GM23338 (cell line): ENCODE data around the gene ZNF611. TPM values are rescaled to one million over a fixed set of nuclear protein-coding genes. Genes with fewer than 3 reads are reported as not detected.

Experiments
- ATAC-seq: fragments of 200-7000 bp; cut with Tn5 transposase; 3 replicates; pipeline ENCODE4 v1.9.1; 2020
- DNase-seq: peaks from one replicate; pipeline ENCODE4 v3.0.0-alpha.2; 2015; ENCODE audit warnings: low spot score
- H2AFZ ChIP-seq: fragments of 200-600 bp; sonication (generic); 2 replicates; pipeline ENCODE4 v1.8.0; 2016; ENCODE audit warnings: antibody characterized with exemption, mild to moderate bottlenecking, moderate library complexity
- H3F3A ChIP-seq: fragments of 200-600 bp; sonication (generic); replicated peaks from 2 replicates; pipeline ENCODE4 v1.8.0; 2017; ENCODE audit warnings: antibody characterized with exemption, mixed run types, low read depth
- H3K27ac ChIP-seq: fragments of 200-600 bp; sonication (generic); 2 replicates; pipeline ENCODE4 v1.6.1; 2016; ENCODE audit warnings: low read depth
- H3K27me3 ChIP-seq: fragments of 200-600 bp; sonication (generic); 2 replicates; pipeline ENCODE4 v1.8.0; 2016; ENCODE audit warnings: mild to moderate bottlenecking, mixed run types, moderate library complexity; ENCODE audit not compliant: insufficient read depth
- H3K36me3 ChIP-seq: fragments of 200-600 bp; sonication (generic); 2 replicates; pipeline ENCODE4 v1.8.0; 2016; ENCODE audit warnings: mild to moderate bottlenecking; ENCODE audit not compliant: insufficient read depth
- H3K4me1 ChIP-seq: fragments of 200-600 bp; sonication (generic); 2 replicates; pipeline ENCODE4 v1.8.0; 2016; ENCODE audit warnings: mild to moderate bottlenecking, moderate library complexity; ENCODE audit not compliant: insufficient read depth
- H3K4me2 ChIP-seq: fragments of 200-600 bp; sonication (generic); 2 replicates; pipeline ENCODE4 v1.7.1; 2017; ENCODE audit warnings: mixed run types
- H3K4me3 ChIP-seq: fragments of 200-600 bp; sonication (generic); 2 replicates; pipeline ENCODE4 v1.6.1; 2016; ENCODE audit warnings: mixed run types
- H3K79me2 ChIP-seq: fragments of 200-600 bp; sonication (generic); replicated peaks from 2 replicates; pipeline ENCODE4 v1.8.0; 2017; ENCODE audit warnings: mild to moderate bottlenecking; ENCODE audit not compliant: insufficient read depth
- H3K9me2 ChIP-seq: fragments of 200-600 bp; sonication (generic); 2 replicates; pipeline ENCODE4 v1.8.0; 2017; ENCODE audit not compliant: insufficient read depth
- H4K20me1 ChIP-seq: fragments of 200-600 bp; sonication (generic); replicated peaks from 2 replicates; pipeline ENCODE4 v1.8.0; 2017; ENCODE audit warnings: mild to moderate bottlenecking; ENCODE audit not compliant: insufficient read depth
- H3K27ac Mint-ChIP-seq: 2 replicates; pipeline ENCODE4 v1.8.0; 2020; ENCODE audit warnings: inconsistent platforms, mild to moderate bottlenecking, moderate library complexity, mixed read lengths
- H3K27me3 Mint-ChIP-seq: 3 replicates; pipeline ENCODE4 v1.8.0; 2022; ENCODE audit warnings: low read depth, mild to moderate bottlenecking, moderate library complexity, mixed read lengths, inconsistent platforms; ENCODE audit not compliant: insufficient read depth, poor library complexity
- H3K36me3 Mint-ChIP-seq: 3 replicates; pipeline ENCODE4 v1.8.0; 2021; ENCODE audit warnings: low read depth, mild to moderate bottlenecking, inconsistent platforms, moderate library complexity, mixed read lengths
- H3K4me1 Mint-ChIP-seq: 3 replicates; pipeline ENCODE4 v1.8.0; 2020; ENCODE audit warnings: mild to moderate bottlenecking, inconsistent platforms, mixed read lengths
- H3K4me3 Mint-ChIP-seq: 3 replicates; pipeline ENCODE4 v1.8.0; 2021; ENCODE audit warnings: moderate library complexity, mild to moderate bottlenecking, inconsistent platforms, mixed read lengths
- H3K9me3 Mint-ChIP-seq: 3 replicates; pipeline ENCODE4 v1.8.0; 2020; ENCODE audit warnings: moderate library complexity, mild to moderate bottlenecking, inconsistent platforms, mixed read lengths
- CREB1 ChIP-seq: fragments of 250-450 bp; sonication (Bioruptor Pico); IDR thresholded peaks from 2 replicates; pipeline ENCODE4 v1.5.0; 2020; ENCODE audit warnings: low read depth, mild to moderate bottlenecking, moderate library complexity
- EZH2 ChIP-seq: fragments of 200-600 bp; sonication (generic); IDR thresholded peaks from one replicate; pipeline ENCODE4 v1.8.0; 2017; ENCODE audit warnings: antibody characterized with exemption, mild to moderate bottlenecking, low read depth; ENCODE audit not compliant: unreplicated experiment
- JUNB ChIP-seq: IDR thresholded peaks from one replicate; pipeline ENCODE4 v1.6.1; 2016; ENCODE audit warnings: antibody characterized with exemption; ENCODE audit not compliant: unreplicated experiment
- NANOG ChIP-seq: IDR thresholded peaks from 2 replicates; pipeline ENCODE4 v1.6.1; 2016; ENCODE audit warnings: antibody characterized with exemption, borderline replicate concordance
- STAT1 ChIP-seq: IDR thresholded peaks from one replicate; pipeline ENCODE4 v1.6.1; 2016; ENCODE audit warnings: antibody characterized with exemption; ENCODE audit not compliant: unreplicated experiment
- ZNF331 ChIP-seq: fragments of 250-450 bp; sonication (Bioruptor Pico); IDR thresholded peaks from 2 replicates; pipeline ENCODE4 v1.5.0; 2020; ENCODE audit warnings: low read depth, mild to moderate bottlenecking, moderate library complexity
- polyA plus RNA-seq: library from polyadenylated mRNA; unstranded; fragments of >200 nt; fragmentation: Nextera tagmentation; extraction: Ambion mirVana; gene quantifications from 2 replicates; pipeline ENCODE4 v1.2.1, GENCODE V29; 2016
- total RNA-seq: library from RNA; depleted of rRNA; stranded (reverse); fragments of >200 nt; shearing (Covaris generic); gene quantifications from 2 replicates; pipeline ENCODE4 v1.2.3, GENCODE V29; 2014
- TF ChIP-seq, protein P1 (sequence below): IDR thresholded peaks from 2 replicates; pipeline ENCODE4 v1.6.1; 2016; ENCODE audit warnings: antibody characterized with exemption
- TF ChIP-seq, protein P2 (sequence below): fragments of 250-450 bp; sonication (Bioruptor Pico); IDR thresholded peaks from 2 replicates; pipeline ENCODE4 v1.5.0; 2020; ENCODE audit warnings: mild to moderate bottlenecking, moderate library complexity

ZNF611 gene
- total and polyA plus RNA-seq, 2 experiments from 2014 or later: 5.3 to 16.4 TPM

DNA sequence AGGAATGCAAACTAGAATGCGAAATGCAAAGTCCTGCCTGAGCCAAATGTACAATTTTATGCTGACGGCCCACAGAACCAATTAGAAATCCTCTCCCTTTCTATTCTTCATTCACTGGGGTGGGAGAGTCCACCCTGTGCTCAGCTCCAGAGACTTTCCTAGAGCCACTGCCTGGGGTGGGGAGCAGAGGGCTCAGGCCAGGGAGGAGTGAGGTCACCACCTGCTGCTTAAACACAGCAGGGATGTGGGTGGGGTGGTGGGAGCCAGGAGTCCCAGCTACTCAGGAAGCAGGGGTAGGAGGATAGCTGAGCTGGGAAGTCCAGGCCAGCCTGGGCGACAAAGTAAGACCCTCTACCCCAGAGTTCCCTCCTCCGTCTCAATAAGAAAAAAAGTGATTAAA is 69.8 kb downstream of the ZNF611 start:
- Histone ChIP-seq H2AFZ (no peak overlapping the region), H3K36me3 (no peaks in the 10 kb centered on the region)
- H3K36me3 Mint-ChIP-seq: peaks cover 2% of the 10 kb centered on the region; the same call in 2 of the 3 replicates

DNA sequence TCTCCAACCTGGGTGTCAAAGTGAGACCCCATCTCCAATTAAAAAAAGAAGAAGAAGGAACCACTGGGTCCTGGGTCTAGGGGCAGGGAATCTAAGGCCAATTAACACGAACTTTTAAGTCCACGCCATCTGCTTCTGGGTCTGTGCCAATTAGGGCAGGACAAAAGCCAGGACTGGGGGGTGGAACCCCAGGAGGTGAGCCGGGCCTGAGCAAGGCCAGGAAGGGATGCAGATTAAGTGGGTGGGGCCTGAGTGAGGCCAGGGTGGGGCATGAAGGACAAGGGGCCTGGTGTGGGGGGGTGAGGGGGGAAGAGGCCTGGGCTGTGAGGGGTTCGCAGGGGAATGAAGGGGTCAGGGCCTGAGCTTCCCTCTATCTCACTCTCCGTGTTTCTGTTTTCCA is 70.4 kb downstream of the ZNF611 start:
- no peaks in the 10 kb centered on the region for H3K27me3 ChIP-seq
- peaks cover 28% of the 10 kb centered on the region for H3K4me1 Mint-ChIP-seq
- DNase-seq (peak; percentile 39), ATAC-seq (peak; percentile 91)
- H3K79me2 ChIP-seq: no peaks in the 10 kb centered on the region
- no peaks in the 10 kb centered on the region for H3K9me2 ChIP-seq
- H4K20me1 ChIP-seq: no peaks in the 10 kb centered on the region; the same call in 1 of the 2 replicates
- H3K27ac Mint-ChIP-seq: peak overlapping the region; percentile 71; the same call in 1 of the 2 replicates
- H3K27me3 Mint-ChIP-seq: peaks cover 2% of the 10 kb centered on the region
- 0 out of 2 replicates have a peak overlapping the region, but pooled peaks have one; percentile 63 for H2AFZ ChIP-seq
- no peaks in the 10 kb centered on the region for H3K36me3 ChIP-seq
- H3K27ac ChIP-seq: no peak overlapping the region
- H3F3A ChIP-seq: no peaks in the 10 kb centered on the region
- H3K36me3 Mint-ChIP-seq: peaks cover 2% of the 10 kb centered on the region; the same call in 1 of the 3 replicates
- H3K4me3 Mint-ChIP-seq: no peak overlapping the region
- TF ChIP-seq, protein P1, sequence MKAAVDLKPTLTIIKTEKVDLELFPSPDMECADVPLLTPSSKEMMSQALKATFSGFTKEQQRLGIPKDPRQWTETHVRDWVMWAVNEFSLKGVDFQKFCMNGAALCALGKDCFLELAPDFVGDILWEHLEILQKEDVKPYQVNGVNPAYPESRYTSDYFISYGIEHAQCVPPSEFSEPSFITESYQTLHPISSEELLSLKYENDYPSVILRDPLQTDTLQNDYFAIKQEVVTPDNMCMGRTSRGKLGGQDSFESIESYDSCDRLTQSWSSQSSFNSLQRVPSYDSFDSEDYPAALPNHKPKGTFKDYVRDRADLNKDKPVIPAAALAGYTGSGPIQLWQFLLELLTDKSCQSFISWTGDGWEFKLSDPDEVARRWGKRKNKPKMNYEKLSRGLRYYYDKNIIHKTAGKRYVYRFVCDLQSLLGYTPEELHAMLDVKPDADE: no peak
- TF ChIP-seq JUNB: no peak
- TF ChIP-seq CREB1 (CRISPR knock-in tag): no peak
- no peak for TF ChIP-seq EZH2
- peak overlapping the region; percentile 48; the same call in 1 of the 2 replicates for H3K4me2 ChIP-seq
- peaks cover 16% of the 10 kb centered on the region for H3K4me1 ChIP-seq
- no peak overlapping the region for H3K4me3 ChIP-seq
- no peaks in the 10 kb centered on the region; the same call in 2 of the 3 replicates for H3K9me3 Mint-ChIP-seq

More for the DNA sequence above, 69.8 kb downstream of the ZNF611 start:
- ATAC-seq: peak; percentile 63
- no peak overlapping the region; the same call in 1 of the 2 replicates for H3K4me2 ChIP-seq
- no peak overlapping the region for H3K27ac ChIP-seq
- Mint-ChIP-seq H3K27me3 (peaks cover 2% of the 10 kb centered on the region), H3K4me3 (no peak overlapping the region), H3K27ac (peak overlapping the region; percentile 71; the same call in 1 of the 2 replicates), H3K4me1 (peaks cover 28% of the 10 kb centered on the region), H3K9me3 (no peaks in the 10 kb centered on the region)
- H3K27me3 ChIP-seq: no peaks in the 10 kb centered on the region
- DNase-seq: no peak
- TF ChIP-seq CREB1 (CRISPR knock-in tag) (no peak), ZNF331 (CRISPR knock-in tag) (no peak), STAT1 (no peak), NANOG (no peak), EZH2 (no peak), JUNB (no peak)
- H3F3A ChIP-seq: no peaks in the 10 kb centered on the region
- H4K20me1 ChIP-seq: no peaks in the 10 kb centered on the region; the same call in 1 of the 2 replicates
- H3K9me2 ChIP-seq: no peaks in the 10 kb centered on the region
- no peaks in the 10 kb centered on the region for H3K79me2 ChIP-seq
- H3K4me1 ChIP-seq: peaks cover 16% of the 10 kb centered on the region
- no peak overlapping the region for H3K4me3 ChIP-seq

DNA sequence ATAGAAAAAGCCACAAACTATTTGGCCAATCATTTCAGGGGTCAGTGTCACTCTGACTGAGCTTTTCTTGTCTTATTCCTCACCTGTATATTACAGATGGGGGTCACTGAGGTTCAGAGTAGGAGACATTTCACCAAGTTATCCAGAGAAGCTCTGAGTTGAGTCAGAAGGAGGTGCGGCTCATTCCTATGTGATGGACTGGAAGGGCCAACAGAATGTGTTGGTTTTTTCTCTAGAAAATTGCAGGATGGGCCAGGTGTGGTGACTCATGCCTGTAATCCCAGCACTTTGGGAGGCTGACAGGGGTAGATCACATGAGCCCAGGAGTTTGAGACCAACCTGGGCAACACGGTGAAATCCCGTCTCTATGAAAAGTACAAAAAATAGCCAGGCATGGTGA is 72.2 kb downstream of the ZNF611 start:
- Histone ChIP-seq H3K9me2 (no peaks in the 10 kb centered on the region), H3K4me2 (no peak overlapping the region), H3K4me3 (no peak overlapping the region), H2AFZ (no peak overlapping the region), H3K4me1 (peaks cover 15% of the 10 kb centered on the region), H4K20me1 (no peaks in the 10 kb centered on the region; the same call in 1 of the 2 replicates), H3K27me3 (no peaks in the 10 kb centered on the region), H3K36me3 (no peaks in the 10 kb centered on the region), H3K27ac (no peak overlapping the region), H3F3A (no peaks in the 10 kb centered on the region), H3K79me2 (no peaks in the 10 kb centered on the region)
- no peak for ATAC-seq
- DNase-seq: no peak
- Mint-ChIP-seq H3K4me1 (peaks cover 19% of the 10 kb centered on the region), H3K36me3 (peaks cover 8% of the 10 kb centered on the region), H3K4me3 (no peak overlapping the region), H3K9me3 (peaks cover 2% of the 10 kb centered on the region; the same call in 1 of the 3 replicates), H3K27me3 (peaks cover 2% of the 10 kb centered on the region), H3K27ac (no peak overlapping the region)
- TF ChIP-seq JUNB: no peak
- TF ChIP-seq, protein P1: no peak
- TF ChIP-seq, protein P2, sequence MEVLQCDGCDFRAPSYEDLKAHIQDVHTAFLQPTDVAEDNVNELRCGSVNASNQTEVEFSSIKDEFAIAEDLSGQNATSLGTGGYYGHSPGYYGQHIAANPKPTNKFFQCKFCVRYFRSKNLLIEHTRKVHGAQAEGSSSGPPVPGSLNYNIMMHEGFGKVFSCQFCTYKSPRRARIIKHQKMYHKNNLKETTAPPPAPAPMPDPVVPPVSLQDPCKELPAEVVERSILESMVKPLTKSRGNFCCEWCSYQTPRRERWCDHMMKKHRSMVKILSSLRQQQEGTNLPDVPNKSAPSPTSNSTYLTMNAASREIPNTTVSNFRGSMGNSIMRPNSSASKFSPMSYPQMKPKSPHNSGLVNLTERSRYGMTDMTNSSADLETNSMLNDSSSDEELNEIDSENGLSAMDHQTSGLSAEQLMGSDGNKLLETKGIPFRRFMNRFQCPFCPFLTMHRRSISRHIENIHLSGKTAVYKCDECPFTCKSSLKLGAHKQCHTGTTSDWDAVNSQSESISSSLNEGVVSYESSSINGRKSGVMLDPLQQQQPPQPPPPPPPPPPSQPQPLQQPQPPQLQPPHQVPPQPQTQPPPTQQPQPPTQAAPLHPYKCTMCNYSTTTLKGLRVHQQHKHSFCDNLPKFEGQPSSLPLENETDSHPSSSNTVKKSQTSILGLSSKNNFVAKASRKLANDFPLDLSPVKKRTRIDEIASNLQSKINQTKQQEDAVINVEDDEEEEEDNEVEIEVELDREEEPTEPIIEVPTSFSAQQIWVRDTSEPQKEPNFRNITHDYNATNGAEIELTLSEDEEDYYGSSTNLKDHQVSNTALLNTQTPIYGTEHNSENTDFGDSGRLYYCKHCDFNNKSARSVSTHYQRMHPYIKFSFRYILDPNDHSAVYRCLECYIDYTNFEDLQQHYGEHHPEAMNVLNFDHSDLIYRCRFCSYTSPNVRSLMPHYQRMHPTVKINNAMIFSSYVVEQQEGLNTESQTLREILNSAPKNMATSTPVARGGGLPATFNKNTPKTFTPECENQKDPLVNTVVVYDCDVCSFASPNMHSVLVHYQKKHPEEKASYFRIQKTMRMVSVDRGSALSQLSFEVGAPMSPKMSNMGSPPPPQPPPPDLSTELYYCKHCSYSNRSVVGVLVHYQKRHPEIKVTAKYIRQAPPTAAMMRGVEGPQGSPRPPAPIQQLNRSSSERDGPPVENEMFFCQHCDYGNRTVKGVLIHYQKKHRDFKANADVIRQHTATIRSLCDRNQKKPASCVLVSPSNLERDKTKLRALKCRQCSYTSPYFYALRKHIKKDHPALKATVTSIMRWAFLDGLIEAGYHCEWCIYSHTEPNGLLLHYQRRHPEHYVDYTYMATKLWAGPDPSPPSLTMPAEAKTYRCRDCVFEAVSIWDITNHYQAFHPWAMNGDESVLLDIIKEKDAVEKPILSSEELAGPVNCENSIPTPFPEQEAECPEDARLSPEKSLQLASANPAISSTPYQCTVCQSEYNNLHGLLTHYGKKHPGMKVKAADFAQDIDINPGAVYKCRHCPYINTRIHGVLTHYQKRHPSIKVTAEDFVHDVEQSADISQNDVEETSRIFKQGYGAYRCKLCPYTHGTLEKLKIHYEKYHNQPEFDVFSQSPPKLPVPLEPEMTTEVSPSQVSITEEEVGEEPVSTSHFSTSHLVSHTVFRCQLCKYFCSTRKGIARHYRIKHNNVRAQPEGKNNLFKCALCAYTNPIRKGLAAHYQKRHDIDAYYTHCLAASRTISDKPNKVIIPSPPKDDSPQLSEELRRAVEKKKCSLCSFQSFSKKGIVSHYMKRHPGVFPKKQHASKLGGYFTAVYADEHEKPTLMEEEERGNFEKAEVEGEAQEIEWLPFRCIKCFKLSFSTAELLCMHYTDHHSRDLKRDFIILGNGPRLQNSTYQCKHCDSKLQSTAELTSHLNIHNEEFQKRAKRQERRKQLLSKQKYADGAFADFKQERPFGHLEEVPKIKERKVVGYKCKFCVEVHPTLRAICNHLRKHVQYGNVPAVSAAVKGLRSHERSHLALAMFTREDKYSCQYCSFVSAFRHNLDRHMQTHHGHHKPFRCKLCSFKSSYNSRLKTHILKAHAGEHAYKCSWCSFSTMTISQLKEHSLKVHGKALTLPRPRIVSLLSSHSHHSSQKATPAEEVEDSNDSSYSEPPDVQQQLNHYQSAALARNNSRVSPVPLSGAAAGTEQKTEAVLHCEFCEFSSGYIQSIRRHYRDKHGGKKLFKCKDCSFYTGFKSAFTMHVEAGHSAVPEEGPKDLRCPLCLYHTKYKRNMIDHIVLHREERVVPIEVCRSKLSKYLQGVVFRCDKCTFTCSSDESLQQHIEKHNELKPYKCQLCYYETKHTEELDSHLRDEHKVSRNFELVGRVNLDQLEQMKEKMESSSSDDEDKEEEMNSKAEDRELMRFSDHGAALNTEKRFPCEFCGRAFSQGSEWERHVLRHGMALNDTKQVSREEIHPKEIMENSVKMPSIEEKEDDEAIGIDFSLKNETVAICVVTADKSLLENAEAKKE (CRISPR knock-in tag): no peak
